ENCODE results near the gene MYL11.

DNA sequence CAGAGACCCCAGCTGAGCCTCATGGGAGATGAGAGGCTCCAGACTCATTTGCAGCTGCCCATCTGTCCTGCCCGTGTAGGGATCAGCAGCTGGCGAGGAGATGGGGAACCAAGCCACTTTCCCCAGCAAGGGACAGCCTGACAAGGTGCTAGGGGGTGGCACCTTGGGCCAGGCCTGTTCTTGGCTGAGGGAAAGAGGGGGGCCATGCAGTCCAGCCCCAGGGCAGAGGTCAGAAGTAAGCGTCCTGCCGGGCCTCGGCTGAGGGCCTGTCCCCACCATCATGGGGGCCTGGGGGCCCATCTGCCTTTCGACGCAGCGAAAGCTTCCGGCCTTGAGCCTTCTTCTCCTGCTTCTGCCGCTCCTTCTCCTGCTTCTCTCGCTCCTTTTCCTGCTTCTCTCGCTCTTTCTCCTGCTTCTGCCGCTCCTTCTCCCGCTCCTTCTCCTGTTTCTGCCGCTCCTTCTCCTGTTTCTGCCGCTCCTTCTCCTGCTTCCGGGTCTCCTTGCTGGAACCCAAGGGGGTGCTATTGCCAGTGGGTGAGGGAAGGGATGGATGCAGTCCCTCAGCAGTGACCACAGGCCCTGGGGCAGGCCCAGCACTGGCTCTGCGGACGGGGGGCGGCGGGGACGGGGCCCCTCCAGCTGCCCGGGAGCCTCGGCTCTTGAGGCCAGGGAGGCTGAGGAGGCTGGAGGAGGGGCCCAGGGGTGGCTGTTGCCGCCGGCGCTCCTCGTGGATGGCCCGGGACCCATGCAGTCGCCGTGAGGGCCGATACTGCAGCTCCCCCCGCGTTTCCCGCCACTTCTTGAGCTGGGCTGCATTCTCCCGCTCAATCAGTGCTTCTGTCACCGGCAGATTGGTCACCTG lies 16.7 kb upstream of the MYL11 start:
- TF ChIP-seq POLR2AphosphoS5 (IDR thresholded peaks at IDR 0.05; ENCODE audit: borderline replicate concordance, low read depth, low read length) (no peak), EZH2 (IDR thresholded peaks at IDR 0.05) (no peak), FOXP2 (optimal IDR thresholded peaks at IDR 0.05; ENCODE audit: control extremely low read depth, extremely low read length, insufficient read depth) (no peak)

Data from SK-N-MC (cell line).